Heart left ventricle (tissue), 13 donors: ENCODE measurements around the gene XPO6.

ENCODE experiments used
- POLR2A ChIP-seq, 2 donors: fragments of 450-650 bp; IDR thresholded peaks; one replicate each; pipeline ENCODE4 v1.6.1; 2017; ENCODE audit warnings: antibody characterized with exemption in 2 of 2, mild to moderate bottlenecking in 2 of 2, moderate library complexity in 2 of 2
- TF ChIP-seq, protein P1 (sequence below), 12 donors: fragments of 200-600 bp; sonication (generic) in 4 of 12; IDR thresholded peaks; one replicate each; pipeline versions ENCODE4 v1.5.0 to v1.8.0; 2018 to 2022; ENCODE audit warnings: antibody characterized with exemption in 12 of 12, mild to moderate bottlenecking in 5 of 12
- donor health status: ischemic (EF 13 %, LVEDD 7.1; RV severe dilation, severe dysfunction).
- donor health status: DM: no; HTN: yes; CAD: no.
- donor health status: DM: no; HTN: no; CAD: no.
- donor health status: ischemic (EF 25% LVEDD 6.9; RV normal size, moderate dysfunction).
- donor health status: ischemic (EF 25% LVEDD 5.7; RV mildly dilated, moderate dysfunction).
- donor health status: ischemic (EF 35%, LVEDD 5.7; RV mildly dilated, moderate dysfunction).
- donor health status: nonischemic (EF 11% LVEDD 7.7; RV severe dilation, severe dysfunction).
- donor health status: DM: yes; HTN: yes; CAD: no.
- donor health status: PGD.
- donor health status: ischemic (EF 29% LVEDD 5.4; RV normal size, mild dysfunction).
- donor health status: nonischemic (EF 23%, LVEDD 6.1; RV moderate dilation, normal function).

DNA sequence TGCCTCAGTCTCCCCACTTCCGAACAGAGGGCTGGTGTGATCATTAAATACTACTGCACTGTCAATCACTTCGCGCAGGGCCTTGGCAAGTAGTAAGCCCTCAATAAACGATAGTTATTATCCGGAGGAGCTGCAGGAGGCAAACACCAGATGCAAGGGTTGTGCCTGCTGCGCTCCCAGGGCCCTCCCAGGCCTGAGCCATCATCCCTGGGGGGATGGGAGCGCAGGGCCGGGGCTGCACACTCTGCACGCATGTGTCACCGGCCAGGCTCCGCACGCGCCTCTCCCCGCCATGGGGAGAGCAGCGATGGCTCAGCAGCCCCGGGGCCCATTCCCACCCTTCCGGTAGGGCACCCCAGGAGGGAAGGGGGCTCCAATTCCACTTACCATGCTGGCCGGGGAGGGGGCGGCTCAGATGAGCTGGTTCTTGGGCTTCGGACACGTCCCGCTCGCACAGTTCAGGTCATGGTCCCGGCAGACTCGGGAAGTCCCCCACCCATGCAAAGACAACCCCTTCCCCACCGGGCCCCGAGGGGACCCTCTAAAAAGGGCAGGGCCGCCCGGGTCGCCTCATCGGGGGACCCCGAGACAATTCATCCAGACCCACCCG, 681 bp downstream of the XPO6 start:
- TF ChIP-seq, protein P1, sequence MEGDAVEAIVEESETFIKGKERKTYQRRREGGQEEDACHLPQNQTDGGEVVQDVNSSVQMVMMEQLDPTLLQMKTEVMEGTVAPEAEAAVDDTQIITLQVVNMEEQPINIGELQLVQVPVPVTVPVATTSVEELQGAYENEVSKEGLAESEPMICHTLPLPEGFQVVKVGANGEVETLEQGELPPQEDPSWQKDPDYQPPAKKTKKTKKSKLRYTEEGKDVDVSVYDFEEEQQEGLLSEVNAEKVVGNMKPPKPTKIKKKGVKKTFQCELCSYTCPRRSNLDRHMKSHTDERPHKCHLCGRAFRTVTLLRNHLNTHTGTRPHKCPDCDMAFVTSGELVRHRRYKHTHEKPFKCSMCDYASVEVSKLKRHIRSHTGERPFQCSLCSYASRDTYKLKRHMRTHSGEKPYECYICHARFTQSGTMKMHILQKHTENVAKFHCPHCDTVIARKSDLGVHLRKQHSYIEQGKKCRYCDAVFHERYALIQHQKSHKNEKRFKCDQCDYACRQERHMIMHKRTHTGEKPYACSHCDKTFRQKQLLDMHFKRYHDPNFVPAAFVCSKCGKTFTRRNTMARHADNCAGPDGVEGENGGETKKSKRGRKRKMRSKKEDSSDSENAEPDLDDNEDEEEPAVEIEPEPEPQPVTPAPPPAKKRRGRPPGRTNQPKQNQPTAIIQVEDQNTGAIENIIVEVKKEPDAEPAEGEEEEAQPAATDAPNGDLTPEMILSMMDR (IDR thresholded peaks at IDR 0.05): no peak
- TF ChIP-seq POLR2A (IDR thresholded peaks at IDR 0.05): no peak
